ENCODE results near the gene GLE1.

DNA sequence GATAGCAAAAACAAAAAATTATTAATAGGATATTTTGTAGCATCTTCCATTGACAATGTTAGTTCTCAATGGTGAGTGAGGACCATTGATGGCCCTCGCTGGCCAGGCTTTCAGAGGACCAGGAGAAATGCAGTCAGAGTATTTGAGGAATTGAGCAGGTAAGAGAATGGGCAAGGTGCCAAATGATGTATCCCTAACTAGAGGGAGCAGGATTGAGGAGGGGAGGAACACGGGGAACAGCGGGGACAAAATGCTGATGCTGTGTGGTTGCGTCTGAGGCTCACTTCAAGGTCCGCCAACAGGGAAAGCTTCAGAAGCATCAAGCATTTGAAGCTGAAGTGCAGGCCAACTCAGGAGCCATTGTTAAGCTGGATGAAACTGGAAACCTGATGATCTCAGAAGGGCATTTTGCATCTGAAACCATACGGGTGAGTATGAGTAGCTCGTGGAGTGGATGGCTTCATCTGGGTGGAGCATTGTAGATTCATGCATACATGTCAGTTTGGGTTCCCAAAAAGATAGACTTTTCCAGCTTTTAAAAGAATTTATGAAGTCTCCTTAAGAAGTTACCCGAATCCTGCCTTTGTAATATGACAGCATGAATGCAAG lies 64.1 kb downstream of the GLE1 start:
- TF ChIP-seq, protein P1, sequence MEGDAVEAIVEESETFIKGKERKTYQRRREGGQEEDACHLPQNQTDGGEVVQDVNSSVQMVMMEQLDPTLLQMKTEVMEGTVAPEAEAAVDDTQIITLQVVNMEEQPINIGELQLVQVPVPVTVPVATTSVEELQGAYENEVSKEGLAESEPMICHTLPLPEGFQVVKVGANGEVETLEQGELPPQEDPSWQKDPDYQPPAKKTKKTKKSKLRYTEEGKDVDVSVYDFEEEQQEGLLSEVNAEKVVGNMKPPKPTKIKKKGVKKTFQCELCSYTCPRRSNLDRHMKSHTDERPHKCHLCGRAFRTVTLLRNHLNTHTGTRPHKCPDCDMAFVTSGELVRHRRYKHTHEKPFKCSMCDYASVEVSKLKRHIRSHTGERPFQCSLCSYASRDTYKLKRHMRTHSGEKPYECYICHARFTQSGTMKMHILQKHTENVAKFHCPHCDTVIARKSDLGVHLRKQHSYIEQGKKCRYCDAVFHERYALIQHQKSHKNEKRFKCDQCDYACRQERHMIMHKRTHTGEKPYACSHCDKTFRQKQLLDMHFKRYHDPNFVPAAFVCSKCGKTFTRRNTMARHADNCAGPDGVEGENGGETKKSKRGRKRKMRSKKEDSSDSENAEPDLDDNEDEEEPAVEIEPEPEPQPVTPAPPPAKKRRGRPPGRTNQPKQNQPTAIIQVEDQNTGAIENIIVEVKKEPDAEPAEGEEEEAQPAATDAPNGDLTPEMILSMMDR (IDR thresholded peaks at IDR 0.05; ENCODE audit: insufficient read depth, low read length), result no peak
- TF ChIP-seq POLR2AphosphoS5 (IDR thresholded peaks at IDR 0.05; ENCODE audit: low read depth) (no peak), GABPA (IDR thresholded peaks at IDR 0.05; ENCODE audit: low read depth) (no peak), SPI1 (IDR thresholded peaks at IDR 0.05; ENCODE audit: borderline replicate concordance, low read depth) (no peak)
- TF ChIP-seq, protein P2, sequence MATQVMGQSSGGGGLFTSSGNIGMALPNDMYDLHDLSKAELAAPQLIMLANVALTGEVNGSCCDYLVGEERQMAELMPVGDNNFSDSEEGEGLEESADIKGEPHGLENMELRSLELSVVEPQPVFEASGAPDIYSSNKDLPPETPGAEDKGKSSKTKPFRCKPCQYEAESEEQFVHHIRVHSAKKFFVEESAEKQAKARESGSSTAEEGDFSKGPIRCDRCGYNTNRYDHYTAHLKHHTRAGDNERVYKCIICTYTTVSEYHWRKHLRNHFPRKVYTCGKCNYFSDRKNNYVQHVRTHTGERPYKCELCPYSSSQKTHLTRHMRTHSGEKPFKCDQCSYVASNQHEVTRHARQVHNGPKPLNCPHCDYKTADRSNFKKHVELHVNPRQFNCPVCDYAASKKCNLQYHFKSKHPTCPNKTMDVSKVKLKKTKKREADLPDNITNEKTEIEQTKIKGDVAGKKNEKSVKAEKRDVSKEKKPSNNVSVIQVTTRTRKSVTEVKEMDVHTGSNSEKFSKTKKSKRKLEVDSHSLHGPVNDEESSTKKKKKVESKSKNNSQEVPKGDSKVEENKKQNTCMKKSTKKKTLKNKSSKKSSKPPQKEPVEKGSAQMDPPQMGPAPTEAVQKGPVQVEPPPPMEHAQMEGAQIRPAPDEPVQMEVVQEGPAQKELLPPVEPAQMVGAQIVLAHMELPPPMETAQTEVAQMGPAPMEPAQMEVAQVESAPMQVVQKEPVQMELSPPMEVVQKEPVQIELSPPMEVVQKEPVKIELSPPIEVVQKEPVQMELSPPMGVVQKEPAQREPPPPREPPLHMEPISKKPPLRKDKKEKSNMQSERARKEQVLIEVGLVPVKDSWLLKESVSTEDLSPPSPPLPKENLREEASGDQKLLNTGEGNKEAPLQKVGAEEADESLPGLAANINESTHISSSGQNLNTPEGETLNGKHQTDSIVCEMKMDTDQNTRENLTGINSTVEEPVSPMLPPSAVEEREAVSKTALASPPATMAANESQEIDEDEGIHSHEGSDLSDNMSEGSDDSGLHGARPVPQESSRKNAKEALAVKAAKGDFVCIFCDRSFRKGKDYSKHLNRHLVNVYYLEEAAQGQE (IDR thresholded peaks at IDR 0.05; ENCODE audit: insufficient replicate concordance, low read depth), result no peak

Data from HL-60 (cell line).